Esophagus (tissue), 2 donors: ENCODE measurements around the gene MYCN. TPM values are rescaled to one million over a fixed set of nuclear protein-coding genes. Genes with fewer than 3 reads are reported as not detected.
"Not testable (repeated sequence)": the region's sequence is repeated elsewhere in the genome, so short reads cannot be mapped to it uniquely, and the experiment has no call there.

ENCODE experiments used
- H3K27ac ChIP-seq, 2 donors: one replicate each; pipeline ENCODE4 v1.5.1; 2013; ENCODE audit warnings: low read depth in 2 of 2, mild to moderate bottlenecking in 2 of 2, inconsistent platforms in 1 of 2, low read length in 1 of 2, moderate library complexity in 1 of 2
- H3K27me3 ChIP-seq, 2 donors: one replicate each; pipeline ENCODE4 v1.6.1; 2013; ENCODE audit warnings: low read length in 2 of 2, control low read depth in 1 of 2, mild to moderate bottlenecking in 1 of 2; ENCODE audit not compliant: insufficient read depth in 2 of 2, control insufficient read depth in 1 of 2
- H3K36me3 ChIP-seq, 2 donors: one replicate each; pipeline ENCODE4 v1.6.1; 2013; ENCODE audit warnings: low read length in 1 of 2; ENCODE audit not compliant: control insufficient read depth in 2 of 2, insufficient read depth in 2 of 2
- H3K4me1 ChIP-seq, 2 donors: one replicate each; pipeline ENCODE4 v1.6.1; 2013; ENCODE audit warnings: low read length in 1 of 2; ENCODE audit not compliant: control insufficient read depth in 2 of 2, insufficient read depth in 2 of 2
- H3K4me3 ChIP-seq, 2 donors: one replicate each; pipeline ENCODE4 v1.5.1; 2013; ENCODE audit warnings: low read length in 2 of 2, mild to moderate bottlenecking in 2 of 2, low read depth in 1 of 2, moderate library complexity in 1 of 2
- H3K9me3 ChIP-seq, 2 donors: one replicate each; pipeline ENCODE4 v1.6.1; 2013; ENCODE audit warnings: mild to moderate bottlenecking in 2 of 2, low read depth in 1 of 2, low read length in 1 of 2, moderate library complexity in 1 of 2; ENCODE audit not compliant: control insufficient read depth in 2 of 2, insufficient read depth in 1 of 2
- WGBS, 2 donors: extraction: QIAGEN DNeasy Blood & Tissue Kit; methylation state at CpG; one replicate each; pipeline ENCODE4 v1.1.7; 2013; 5-methylcytosine and 5-hydroxymethylcytosine counted together
- polyA plus RNA-seq, 2 donors: library from polyadenylated mRNA; stranded (reverse); fragments of 200-250 nt; gene quantifications; one replicate each; pipeline ENCODE4 v1.2.3, GENCODE V29; 2013
- donor health status: healthy with polysubstance abuse.
- donor health status: Bipolar disorder and iron deficiency.

The MYCN gene
- polyA plus RNA-seq, 2 donors = 0.49 to 0.51 TPM

GRCh38 chr2:15915546-15915945 is 24.8 kb upstream of the MYCN start:
- 43 to 62% methylated on average over 4 of the region's 4 CpGs for WGBS, 2 donors
- H3K4me3 ChIP-seq, H3K9me3 ChIP-seq, H3K4me1 ChIP-seq, H3K27ac ChIP-seq, H3K36me3 ChIP-seq, H3K27me3 ChIP-seq: not testable (repeated sequence)

- H3K4me1 ChIP-seq = peaks cover 0 to 3% of the 10 kb centered on the region in 2 donors
- no peak overlapping the region for H3K27ac ChIP-seq
- no peak overlapping the region for H3K4me3 ChIP-seq
- no peaks in the 10 kb centered on the region for H3K27me3 ChIP-seq
- WGBS, 2 donors = 95 to 97% methylated on average over 4 of the region's 4 CpGs
- no peaks in the 10 kb centered on the region for H3K36me3 ChIP-seq
- H3K9me3 ChIP-seq = no peaks in the 10 kb centered on the region
Measured at GRCh38 chr2:15916336-15916735, 24.0 kb upstream of the MYCN start.

GRCh38 chr2:15918761-15919356 is 21.5 kb upstream of the MYCN start:
- H3K4me3 ChIP-seq = no peak overlapping the region
- peaks cover 0 to 3% of the 10 kb centered on the region in 2 donors for H3K4me1 ChIP-seq
- H3K27me3 ChIP-seq = no peaks in the 10 kb centered on the region
- H3K9me3 ChIP-seq = no peaks in the 10 kb centered on the region
- no peaks in the 10 kb centered on the region for H3K36me3 ChIP-seq
- 67 to 87% methylated on average over 9 of the region's 9 CpGs for WGBS, 2 donors
- H3K27ac ChIP-seq = no peak overlapping the region

GRCh38 chr2:15919716-15920434 is 20.5 kb upstream of the MYCN start:
- Histone ChIP-seq H3K9me3 (no peaks in the 10 kb centered on the region), H3K27me3 (no peaks in the 10 kb centered on the region), H3K27ac (no peak overlapping the region), H3K36me3 (no peaks in the 10 kb centered on the region), H3K4me1 (peaks cover 0 to 3% of the 10 kb centered on the region in 2 donors), H3K4me3 (no peak overlapping the region)
- WGBS, 2 donors = 33% methylated on average over 7 of the region's 7 CpGs

- 70 to 81% methylated on average over 10 of the region's 10 CpGs for WGBS, 2 donors
- Histone ChIP-seq H3K27me3 (no peaks in the 10 kb centered on the region), H3K27ac (no peak overlapping the region)
Measured at GRCh38 chr2:15920696-15921095, 19.7 kb upstream of the MYCN start.

GRCh38 chr2:15923597-15923996 is 16.8 kb upstream of the MYCN start:
- no peak overlapping the region for H3K27ac ChIP-seq
- H3K4me1 ChIP-seq = peaks cover 0 to 3% of the 10 kb centered on the region in 2 donors
- no peaks in the 10 kb centered on the region for H3K27me3 ChIP-seq
- WGBS, 2 donors = 57 to 67% methylated on average over 4 of the region's 4 CpGs
- no peaks in the 10 kb centered on the region for H3K9me3 ChIP-seq
- H3K36me3 ChIP-seq = no peaks in the 10 kb centered on the region
- H3K4me3 ChIP-seq = no peak overlapping the region

More at GRCh38 chr2:15920696-15921095, 19.7 kb upstream of the MYCN start:
- no peak overlapping the region for H3K4me3 ChIP-seq
- H3K4me1 ChIP-seq = peaks cover 0 to 3% of the 10 kb centered on the region in 2 donors
- H3K36me3 ChIP-seq = no peaks in the 10 kb centered on the region
- H3K9me3 ChIP-seq = no peaks in the 10 kb centered on the region

- Histone ChIP-seq H3K27ac (no peak overlapping the region), H3K36me3 (no peaks in the 10 kb centered on the region), H3K4me1 (no peaks in the 10 kb centered on the region), H3K4me3 (no peak overlapping the region), H3K9me3 (no peaks in the 10 kb centered on the region), H3K27me3 (no peaks in the 10 kb centered on the region)
- 54 to 64% methylated on average over 3 of the region's 3 CpGs for WGBS, 2 donors
Measured at GRCh38 chr2:15925819-15926218, 14.5 kb upstream of the MYCN start.

- Histone ChIP-seq H3K4me1 (no peaks in the 10 kb centered on the region), H3K9me3 (no peaks in the 10 kb centered on the region), H3K27me3 (no peaks in the 10 kb centered on the region), H3K27ac (no peak overlapping the region), H3K36me3 (no peaks in the 10 kb centered on the region), H3K4me3 (no peak overlapping the region)
- 84 to 86% methylated on average over 7 of the region's 7 CpGs for WGBS, 2 donors
Measured at GRCh38 chr2:15926252-15926651, 14.1 kb upstream of the MYCN start.

GRCh38 chr2:15927551-15928218 is 12.7 kb upstream of the MYCN start:
- Histone ChIP-seq H3K27ac (no peak overlapping the region), H3K9me3 (no peaks in the 10 kb centered on the region), H3K4me3 (no peak overlapping the region), H3K27me3 (no peaks in the 10 kb centered on the region), H3K4me1 (no peaks in the 10 kb centered on the region), H3K36me3 (no peaks in the 10 kb centered on the region)
- WGBS, 2 donors = 87% methylated on average over 11 of the region's 11 CpGs
